Caco-2 (cell line): ENCODE data around the gene SRRM4. TPM values are rescaled to one million over a fixed set of nuclear protein-coding genes. Genes with fewer than 3 reads are reported as not detected.

Source experiments
- BruUV-seq: library from RNA; stranded (reverse); fragments of 400-500 nt; replicated peaks from 2 replicates; lab custom pipeline; 2021; lab: Mats Ljungman, UMichigan
- CTCF ChIA-PET: fragments of 300-600 bp; sonication (Branson Sonifier 250); formaldehyde crosslinking; loops from one replicate; lab custom pipeline; 2022; ENCODE audit warnings: antibody characterized with exemption; lab: Charles Lee
- POLR2A ChIA-PET: fragments of 300-600 bp; sonication (Branson Sonifier 250); formaldehyde crosslinking; loops from one replicate; lab custom pipeline; 2022; ENCODE audit warnings: antibody characterized with exemption; lab: Charles Lee
- DNase-seq, 2 experiments: peaks; one replicate each; pipeline versions ENCODE4 v3.0.0 to v3.0.0-alpha.2; 2020 to 2022
- H3K27me3 ChIP-seq: replicated peaks from 2 replicates; pipeline ENCODE4 v1.6.0; 2011; ENCODE audit warnings: low read length; ENCODE audit not compliant: control insufficient read depth, insufficient read depth
- H3K36me3 ChIP-seq: 2 replicates; pipeline ENCODE4 v1.5.1; 2011; ENCODE audit warnings: low read length; ENCODE audit not compliant: control insufficient read depth, insufficient read depth
- H3K4me1 ChIP-seq: fragments of 250-450 bp; sonication (Bioruptor Pico); 2 replicates; pipeline ENCODE4 v1.5.1; 2020; ENCODE audit warnings: mild to moderate bottlenecking
- H3K4me3 ChIP-seq: 2 replicates; pipeline ENCODE4 v1.5.1; 2011; ENCODE audit warnings: low read depth, mild to moderate bottlenecking, control low read depth, low read length
- H3K9me3 ChIP-seq: fragments of 250-450 bp; sonication (Bioruptor Pico); 2 replicates; pipeline ENCODE4 v1.5.1; 2020; ENCODE audit warnings: mild to moderate bottlenecking, moderate library complexity
- H3K27ac Mint-ChIP-seq: one replicate; pipeline ENCODE4 v1.8.0; 2022; ENCODE audit warnings: mixed read lengths; ENCODE audit not compliant: unreplicated experiment
- H3K27me3 Mint-ChIP-seq: one replicate; pipeline ENCODE4 v1.8.0; 2022; ENCODE audit warnings: mixed read lengths; ENCODE audit not compliant: insufficient read depth, unreplicated experiment
- H3K36me3 Mint-ChIP-seq: one replicate; pipeline ENCODE4 v1.8.0; 2022; ENCODE audit warnings: mild to moderate bottlenecking, mixed read lengths; ENCODE audit not compliant: insufficient read depth, unreplicated experiment
- H3K4me1 Mint-ChIP-seq: one replicate; pipeline ENCODE4 v1.8.0; 2022; ENCODE audit warnings: low read depth, mixed read lengths; ENCODE audit not compliant: unreplicated experiment
- H3K4me3 Mint-ChIP-seq: one replicate; pipeline ENCODE4 v1.8.0; 2022; ENCODE audit warnings: mild to moderate bottlenecking, moderate library complexity, mixed read lengths; ENCODE audit not compliant: unreplicated experiment
- H3K9me3 Mint-ChIP-seq: one replicate; pipeline ENCODE4 v1.8.0; 2022; ENCODE audit warnings: mixed read lengths; ENCODE audit not compliant: unreplicated experiment
- intact Hi-C: fragments of 100-400 bp; cut with micrococcal nuclease; formaldehyde crosslinking; loops from one replicate; pipeline ENCODE4 v1.10.0; 2022; ENCODE audit not compliant: unreplicated experiment
- total RNA-seq: library from RNA; stranded (reverse); gene quantifications from 2 replicates; pipeline ENCODE4 v1.2.3, GENCODE V29; 2022
- TF ChIP-seq, protein P1 (sequence below), 2 experiments: fragments of 200-600 bp in 1 of 2; IDR thresholded peaks; 1 replicate in 1 of 2; 2 replicates in 1 of 2; pipeline versions ENCODE4 v1.5.1 to v1.8.0; 2011 to 2022; ENCODE audit warnings: antibody characterized with exemption in 1 of 2, control low read depth in 1 of 2, inconsistent platforms in 1 of 2, low read depth in 1 of 2, low read length in 1 of 2, mild to moderate bottlenecking in 1 of 2, moderate library complexity in 1 of 2; ENCODE audit not compliant: insufficient read depth in 1 of 2, severe bottlenecking in 1 of 2, unreplicated experiment in 1 of 2

The SRRM4 gene
- total RNA-seq, 1 experiment from 2014 or later: not detected

DNA sequence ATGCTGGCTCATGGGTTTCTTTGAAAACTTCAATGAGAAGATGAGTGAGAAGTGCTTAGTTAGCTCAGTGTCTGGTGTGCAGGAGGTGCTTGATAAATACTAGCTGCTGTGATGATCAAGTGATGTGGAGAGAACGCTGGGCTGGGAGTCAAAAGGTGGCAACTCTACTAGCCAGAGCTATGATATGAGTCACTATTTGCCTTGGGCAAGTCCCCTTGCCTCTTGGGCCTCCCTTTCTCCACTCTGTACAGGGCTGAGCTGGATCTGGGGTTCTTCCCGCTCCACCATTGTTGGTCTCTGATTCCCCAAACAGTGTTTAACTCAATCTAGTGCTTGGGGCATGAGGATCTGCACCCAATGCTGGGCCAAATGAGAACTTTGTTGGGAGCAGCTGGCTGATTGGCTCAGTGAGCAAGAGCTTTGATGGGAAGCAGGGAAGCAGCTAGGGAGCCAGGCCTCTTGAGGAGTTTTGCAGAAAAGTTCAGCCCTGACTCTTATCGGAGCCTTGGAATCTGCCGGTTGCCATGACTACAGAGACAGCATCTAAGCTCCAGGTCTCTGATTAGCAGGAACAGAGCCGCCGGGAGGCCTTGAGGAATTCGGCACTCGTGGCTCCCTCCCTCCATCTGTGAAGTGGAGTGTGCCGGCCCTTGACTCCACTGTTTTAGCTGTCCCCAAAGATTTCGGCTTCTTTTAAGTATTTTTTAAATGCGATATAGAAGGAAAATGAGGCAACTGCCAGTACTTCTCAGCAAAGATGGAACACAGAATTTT, 115.3 kb downstream of the SRRM4 start:
- Histone ChIP-seq H3K27me3 (no peaks in the 10 kb centered on the region), H3K36me3 (no peaks in the 10 kb centered on the region), H3K4me3 (no peak overlapping the region), H3K4me1 (no peaks in the 10 kb centered on the region), H3K9me3 (0 out of 2 replicates have a peak, but pooled peaks cover 2% of the 10 kb centered on the region)
- POLR2A ChIA-PET: no interaction called here
- TF ChIP-seq, protein P1, sequence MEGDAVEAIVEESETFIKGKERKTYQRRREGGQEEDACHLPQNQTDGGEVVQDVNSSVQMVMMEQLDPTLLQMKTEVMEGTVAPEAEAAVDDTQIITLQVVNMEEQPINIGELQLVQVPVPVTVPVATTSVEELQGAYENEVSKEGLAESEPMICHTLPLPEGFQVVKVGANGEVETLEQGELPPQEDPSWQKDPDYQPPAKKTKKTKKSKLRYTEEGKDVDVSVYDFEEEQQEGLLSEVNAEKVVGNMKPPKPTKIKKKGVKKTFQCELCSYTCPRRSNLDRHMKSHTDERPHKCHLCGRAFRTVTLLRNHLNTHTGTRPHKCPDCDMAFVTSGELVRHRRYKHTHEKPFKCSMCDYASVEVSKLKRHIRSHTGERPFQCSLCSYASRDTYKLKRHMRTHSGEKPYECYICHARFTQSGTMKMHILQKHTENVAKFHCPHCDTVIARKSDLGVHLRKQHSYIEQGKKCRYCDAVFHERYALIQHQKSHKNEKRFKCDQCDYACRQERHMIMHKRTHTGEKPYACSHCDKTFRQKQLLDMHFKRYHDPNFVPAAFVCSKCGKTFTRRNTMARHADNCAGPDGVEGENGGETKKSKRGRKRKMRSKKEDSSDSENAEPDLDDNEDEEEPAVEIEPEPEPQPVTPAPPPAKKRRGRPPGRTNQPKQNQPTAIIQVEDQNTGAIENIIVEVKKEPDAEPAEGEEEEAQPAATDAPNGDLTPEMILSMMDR (IDR thresholded peaks at IDR 0.05; ENCODE audit: insufficient read depth in 1 of 2, low read depth in 1 of 2, low read length in 1 of 2, severe bottlenecking in 1 of 2, unreplicated experiment in 1 of 2): no peak
- peak in 1 of 2 experiments; percentile 46 for DNase-seq
- CTCF ChIA-PET: no interaction called here
- intact Hi-C loops: no loop called here
- H3K4me1 Mint-ChIP-seq: no peaks in the 10 kb centered on the region
- no peak overlapping the region for H3K4me3 Mint-ChIP-seq
- H3K36me3 Mint-ChIP-seq: no peaks in the 10 kb centered on the region
- H3K27ac Mint-ChIP-seq: no peak overlapping the region
- peaks cover 23% of the 10 kb centered on the region for H3K9me3 Mint-ChIP-seq
- BruUV-seq: no TSS peak
- peaks cover 23% of the 10 kb centered on the region for H3K27me3 Mint-ChIP-seq

DNA sequence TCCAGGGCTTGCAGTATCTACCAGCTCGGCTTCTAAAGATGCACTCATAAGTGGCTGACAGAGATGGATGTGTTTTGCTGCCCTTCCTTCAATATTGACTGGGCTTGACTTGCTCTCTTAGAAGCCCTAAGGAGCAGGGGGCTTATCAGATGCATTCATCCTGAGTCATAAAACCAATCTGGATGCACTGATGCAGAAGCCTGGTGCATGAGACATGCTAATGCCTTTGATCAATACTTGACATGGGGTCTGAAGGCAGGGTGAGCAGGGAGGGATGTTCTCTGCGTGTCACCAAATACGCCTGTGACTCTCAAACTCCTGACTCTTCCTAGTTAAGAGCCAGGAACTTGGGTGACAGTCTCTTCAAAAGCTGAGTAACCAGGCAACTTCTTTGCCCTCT, 119.6 kb downstream of the SRRM4 start:
- POLR2A ChIA-PET: no interaction called here
- CTCF ChIA-PET: no interaction called here
- Histone ChIP-seq H3K27me3 (no peaks in the 10 kb centered on the region), H3K36me3 (no peaks in the 10 kb centered on the region), H3K9me3 (0 out of 2 replicates have a peak, but pooled peaks cover 2% of the 10 kb centered on the region), H3K4me3 (no peak overlapping the region), H3K4me1 (no peaks in the 10 kb centered on the region)
- H3K36me3 Mint-ChIP-seq: no peaks in the 10 kb centered on the region
- DNase-seq: no peak
- peaks cover 23% of the 10 kb centered on the region for H3K9me3 Mint-ChIP-seq
- intact Hi-C loops: no loop called here
- H3K4me1 Mint-ChIP-seq: no peaks in the 10 kb centered on the region
- TF ChIP-seq, protein P1 (IDR thresholded peaks at IDR 0.05; ENCODE audit: insufficient read depth in 1 of 2, low read depth in 1 of 2, low read length in 1 of 2, severe bottlenecking in 1 of 2, unreplicated experiment in 1 of 2): no peak
- no TSS peak for BruUV-seq
- no peak overlapping the region for H3K27ac Mint-ChIP-seq
- no peak overlapping the region for H3K4me3 Mint-ChIP-seq
- H3K27me3 Mint-ChIP-seq: peaks cover 8% of the 10 kb centered on the region

DNA sequence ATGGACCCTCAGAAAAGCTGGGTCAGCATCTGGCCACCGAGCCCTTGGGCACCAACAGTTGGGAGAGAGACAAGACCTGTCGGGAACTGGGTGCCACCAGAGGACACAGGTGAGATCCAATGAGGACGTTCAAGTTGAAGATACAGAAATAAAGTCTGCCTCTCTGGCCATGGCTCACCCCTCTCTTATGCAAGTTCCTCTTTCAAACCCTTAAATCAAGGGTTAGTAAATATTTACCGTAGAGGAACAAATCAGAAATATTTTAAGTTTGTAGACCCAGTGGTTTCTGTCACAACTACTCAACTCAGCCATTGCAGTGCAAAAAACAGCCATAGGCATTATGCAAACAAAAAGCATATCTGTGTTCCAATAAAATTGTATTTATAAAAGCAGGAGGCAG, 120.9 kb downstream of the SRRM4 start:
- H3K9me3 ChIP-seq: 0 out of 2 replicates have a peak, but pooled peaks cover 2% of the 10 kb centered on the region
- Mint-ChIP-seq H3K36me3 (no peaks in the 10 kb centered on the region), H3K27ac (no peak overlapping the region), H3K27me3 (peaks cover 8% of the 10 kb centered on the region), H3K4me3 (no peak overlapping the region), H3K9me3 (peaks cover 23% of the 10 kb centered on the region), H3K4me1 (no peaks in the 10 kb centered on the region)
- intact Hi-C loops: no loop called here
- POLR2A ChIA-PET: no interaction called here
- DNase-seq: no peak
- H3K36me3 ChIP-seq: no peaks in the 10 kb centered on the region
- H3K4me3 ChIP-seq: no peak overlapping the region
- CTCF ChIA-PET: no interaction called here
- H3K4me1 ChIP-seq: no peaks in the 10 kb centered on the region
- no peaks in the 10 kb centered on the region for H3K27me3 ChIP-seq
- BruUV-seq: no TSS peak
- TF ChIP-seq, protein P1 (IDR thresholded peaks at IDR 0.05; ENCODE audit: insufficient read depth in 1 of 2, low read depth in 1 of 2, low read length in 1 of 2, severe bottlenecking in 1 of 2, unreplicated experiment in 1 of 2): no peak
